ENCODE results near the gene NOS2.
"Not testable (repeated sequence)": the region's sequence is repeated elsewhere in the genome, so short reads cannot be mapped to it uniquely, and the experiment has no call there.

Gene NOS2

GRCh38 chr17:27783440-27784350 lies 16.6 kb downstream of the NOS2 start:
- no peak for DNase-seq

- no peak for DNase-seq
Observed at GRCh38 chr17:27782791-27783206, 17.5 kb downstream of the NOS2 start.

- DNase-seq, result no peak
Observed at GRCh38 chr17:27780828-27781404, 19.4 kb downstream of the NOS2 start.

GRCh38 chr17:27780092-27780827 lies 20.1 kb downstream of the NOS2 start:
- no peak for DNase-seq

- DNase-seq, result no peak
Observed at GRCh38 chr17:27778183-27778582, 22.1 kb downstream of the NOS2 start.

GRCh38 chr17:27776882-27777624 lies 23.3 kb downstream of the NOS2 start:
- DNase-seq, result no peak

- no peak for DNase-seq
Observed at GRCh38 chr17:27771586-27771985, 28.7 kb downstream of the NOS2 start.

GRCh38 chr17:27770877-27771276 lies 29.5 kb downstream of the NOS2 start:
- DNase-seq, result no peak

- DNase-seq, result no peak
Observed at GRCh38 chr17:27768858-27769410, 31.4 kb downstream of the NOS2 start.

- DNase-seq, result no peak
Observed at GRCh38 chr17:27766438-27766837, 33.9 kb downstream of the NOS2 start.

- DNase-seq, result no peak
Observed at GRCh38 chr17:27765353-27765752, 35.0 kb downstream of the NOS2 start.

GRCh38 chr17:27764589-27764988 lies 35.7 kb downstream of the NOS2 start:
- no peak for DNase-seq

- no peak for DNase-seq
Observed at GRCh38 chr17:27762527-27763305, 37.6 kb downstream of the NOS2 start.

- DNase-seq, result not testable (repeated sequence)
Observed at GRCh38 chr17:27760931-27761330, 39.4 kb downstream of the NOS2 start.

- peak in 1 of 2 experiments; percentile 2 for DNase-seq
Observed at GRCh38 chr17:27760069-27760885, 40.1 kb downstream of the NOS2 start.

- DNase-seq, result no peak
Observed at GRCh38 chr17:27759528-27759927, 40.8 kb downstream of the NOS2 start.

- DNase-seq, result no peak
Observed at GRCh38 chr17:27756467-27757371, 43.6 kb downstream of the NOS2 start.

GRCh38 chr17:27755706-27756466 lies 44.4 kb downstream of the NOS2 start:
- no peak for DNase-seq

GRCh38 chr17:27754549-27754948 lies 45.8 kb downstream of the NOS2 start:
- no peak for DNase-seq

Measured in NCI-H2081 (cell line).